Activated CD8-positive, alpha-beta memory T cell treated with anti-CD3 and anti-CD28 coated beads for 1 hour (primary cell): ENCODE data around the gene MMAB.

Experiments used
- DNase-seq, 2 donors: peaks; one replicate each; pipeline ENCODE4 v3.0.0-alpha.2; 2020; ENCODE audit warnings: low read depth in 1 of 2; ENCODE audit errors: extremely low read depth in 1 of 2

Gene MMAB

DNA sequence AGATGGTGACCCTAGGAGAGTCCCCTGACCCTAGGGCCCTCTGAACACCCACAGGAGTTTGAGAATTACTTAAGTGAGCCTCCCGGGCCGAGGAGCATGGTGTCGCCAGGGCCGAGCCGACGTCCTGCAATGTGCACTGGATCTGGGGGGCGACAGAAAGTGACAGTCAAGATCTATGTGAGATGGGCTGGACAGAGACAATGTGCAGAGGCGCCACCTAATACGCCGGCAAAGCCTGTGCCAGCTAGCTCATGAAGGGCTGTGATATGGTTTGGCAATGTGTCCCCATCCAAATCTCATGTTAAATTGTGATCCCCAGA is 11.6 kb downstream of the MMAB start:
- DNase-seq, result no peak

DNA sequence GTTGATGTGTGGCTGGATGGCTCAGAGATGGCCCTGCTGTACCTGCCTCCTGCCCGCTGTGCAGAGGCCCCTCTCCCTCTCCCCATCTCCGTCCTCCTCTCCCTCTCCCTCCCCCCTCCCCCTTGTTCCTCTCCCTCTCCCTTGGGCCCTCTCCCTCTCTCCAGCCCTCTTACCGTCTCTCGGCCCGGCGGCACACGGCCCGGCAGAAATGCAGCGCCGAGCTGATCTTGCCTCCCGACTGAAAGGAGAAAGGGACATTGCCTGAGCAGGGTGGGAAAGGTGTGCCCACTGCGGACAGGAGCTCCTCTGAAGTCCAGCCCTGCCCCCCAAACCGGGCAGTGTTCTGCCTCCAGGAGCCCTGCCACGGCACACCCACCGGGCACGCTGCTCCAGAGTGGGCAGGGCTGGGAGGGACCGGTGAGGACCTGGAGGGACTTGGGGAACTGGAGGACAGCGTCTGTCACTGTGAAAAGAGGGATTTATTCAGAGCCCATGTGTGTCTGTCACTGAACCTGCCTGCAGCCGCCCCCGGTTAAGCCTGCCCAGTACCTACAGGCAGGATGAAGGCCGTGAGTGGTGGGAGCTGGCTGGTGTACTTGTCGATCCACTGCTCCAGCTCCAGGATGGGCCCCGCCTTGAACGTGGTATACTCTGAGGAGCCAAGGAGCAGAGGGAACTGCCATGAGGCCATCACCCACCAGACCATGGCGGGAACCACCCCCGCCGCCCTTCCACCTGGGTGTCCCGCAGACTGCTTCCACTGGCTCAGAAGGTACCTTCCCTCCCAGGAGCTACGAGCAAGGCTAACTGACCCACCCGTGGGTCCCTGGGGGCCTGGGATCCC is 12.2 kb downstream of the MMAB start:
- DNase-seq, result no peak

DNA sequence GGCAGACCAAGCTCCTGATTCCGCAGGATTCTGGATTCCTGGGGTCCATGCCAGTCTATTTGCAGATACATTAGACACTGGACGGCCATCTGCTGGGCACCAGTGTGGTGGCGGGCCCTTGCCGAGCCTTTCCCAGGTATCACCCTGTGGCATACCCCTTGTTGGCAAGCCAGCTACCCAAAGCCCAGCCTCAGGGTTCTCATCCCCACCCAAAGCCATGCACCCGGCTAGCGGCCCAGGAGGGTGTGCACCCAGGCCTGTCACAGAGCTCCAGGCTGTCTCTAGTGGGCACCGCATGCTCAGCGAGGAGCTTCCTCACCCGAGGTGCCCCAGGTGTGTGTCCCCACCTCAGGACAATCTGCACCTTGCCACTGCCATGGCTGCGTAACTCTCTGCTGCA is 13.7 kb downstream of the MMAB start:
- no peak for DNase-seq

DNA sequence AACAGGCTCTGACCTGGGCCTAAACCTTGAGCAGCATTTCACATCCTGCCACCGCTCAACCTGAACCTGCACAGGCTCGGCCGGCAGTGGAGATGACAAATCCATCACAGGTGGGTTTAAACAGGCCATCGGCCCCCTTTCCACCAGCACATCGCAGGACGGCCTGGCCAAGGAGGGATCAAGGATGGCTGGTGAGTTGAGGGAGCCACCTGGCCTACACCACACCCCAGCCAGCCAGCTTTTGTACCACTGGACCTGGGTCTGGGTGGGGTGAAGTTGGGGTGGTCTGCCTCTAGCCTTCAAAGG is 14.2 kb downstream of the MMAB start:
- no peak for DNase-seq

DNA sequence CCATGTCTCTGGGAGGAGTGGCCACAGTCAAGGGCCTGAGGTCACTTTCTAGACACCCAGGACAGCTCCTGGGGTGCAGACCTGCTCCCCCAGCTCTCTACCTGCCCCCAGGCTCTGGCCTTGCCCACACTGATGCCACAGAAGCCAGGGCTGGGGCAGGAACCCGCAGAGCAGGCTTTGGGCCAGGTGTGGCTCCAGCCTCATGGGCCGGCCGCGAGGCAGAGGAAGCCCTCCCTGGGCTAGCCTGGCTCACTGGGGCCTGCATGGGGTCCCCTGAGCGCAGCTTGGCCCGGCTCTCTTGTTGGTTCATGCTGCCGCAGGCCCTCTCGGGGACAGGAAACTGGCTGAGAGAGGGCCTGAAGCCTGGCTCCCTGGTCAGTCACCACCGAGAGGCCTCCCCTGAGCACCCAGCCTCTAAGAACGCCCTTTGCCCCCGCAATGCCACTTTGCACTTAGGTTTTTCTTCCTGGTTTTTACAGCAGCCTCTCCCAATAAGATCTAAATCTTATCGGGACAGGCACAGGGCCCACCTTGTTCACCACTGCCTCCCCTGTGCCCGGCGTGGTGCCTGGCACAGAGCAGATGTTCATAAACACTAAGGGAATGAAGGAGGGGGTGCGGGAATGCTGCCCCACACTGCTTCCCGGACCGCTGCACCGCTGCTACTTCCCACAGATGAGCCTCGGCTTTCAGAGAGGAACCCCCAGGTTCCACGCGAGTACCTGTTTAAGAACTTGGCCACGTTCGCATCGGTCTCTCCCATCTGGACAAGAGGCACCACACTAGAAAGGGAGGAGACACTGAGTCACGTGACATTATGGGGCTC is 14.7 kb downstream of the MMAB start:
- no peak for DNase-seq

DNA sequence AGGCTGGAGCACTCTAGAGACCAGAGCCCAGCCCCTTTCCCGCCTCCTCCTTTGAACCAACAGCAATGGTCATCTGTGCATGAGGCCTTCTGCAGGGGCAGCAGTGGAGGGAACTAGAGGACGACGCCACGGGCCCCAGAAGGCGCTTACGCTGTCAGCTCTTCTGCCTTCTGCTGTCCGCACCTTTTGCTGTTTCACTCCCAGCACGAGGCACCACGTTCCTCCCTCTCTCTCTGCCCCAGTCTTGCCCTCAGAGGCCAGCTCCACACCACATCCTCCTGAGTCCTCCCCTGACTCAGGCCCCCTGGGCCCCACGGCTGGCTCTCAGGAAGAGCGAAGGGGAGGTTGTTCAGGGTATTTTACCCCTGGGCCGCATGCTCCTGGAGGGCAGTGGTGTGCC is 15.5 kb downstream of the MMAB start:
- no peak for DNase-seq

DNA sequence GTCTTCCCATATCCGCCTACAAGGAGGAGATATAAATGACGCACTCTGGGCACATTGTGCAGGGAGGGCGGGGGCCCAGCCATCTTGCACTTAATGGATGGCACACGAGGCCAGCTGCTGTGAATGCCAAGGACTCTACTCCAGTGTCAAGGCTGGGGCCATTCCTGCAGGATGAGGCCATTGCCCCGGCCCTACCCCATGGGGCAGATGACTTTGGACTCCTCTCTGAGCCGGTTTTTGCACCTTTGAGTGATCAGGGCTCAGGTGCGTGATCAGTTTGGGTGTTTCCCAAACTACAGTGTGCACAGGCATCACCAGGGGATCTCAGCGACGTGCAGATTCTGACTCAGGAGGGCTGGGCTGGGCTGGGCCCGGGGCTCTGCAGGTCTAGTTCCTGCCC is 16.1 kb downstream of the MMAB start:
- no peak for DNase-seq

DNA sequence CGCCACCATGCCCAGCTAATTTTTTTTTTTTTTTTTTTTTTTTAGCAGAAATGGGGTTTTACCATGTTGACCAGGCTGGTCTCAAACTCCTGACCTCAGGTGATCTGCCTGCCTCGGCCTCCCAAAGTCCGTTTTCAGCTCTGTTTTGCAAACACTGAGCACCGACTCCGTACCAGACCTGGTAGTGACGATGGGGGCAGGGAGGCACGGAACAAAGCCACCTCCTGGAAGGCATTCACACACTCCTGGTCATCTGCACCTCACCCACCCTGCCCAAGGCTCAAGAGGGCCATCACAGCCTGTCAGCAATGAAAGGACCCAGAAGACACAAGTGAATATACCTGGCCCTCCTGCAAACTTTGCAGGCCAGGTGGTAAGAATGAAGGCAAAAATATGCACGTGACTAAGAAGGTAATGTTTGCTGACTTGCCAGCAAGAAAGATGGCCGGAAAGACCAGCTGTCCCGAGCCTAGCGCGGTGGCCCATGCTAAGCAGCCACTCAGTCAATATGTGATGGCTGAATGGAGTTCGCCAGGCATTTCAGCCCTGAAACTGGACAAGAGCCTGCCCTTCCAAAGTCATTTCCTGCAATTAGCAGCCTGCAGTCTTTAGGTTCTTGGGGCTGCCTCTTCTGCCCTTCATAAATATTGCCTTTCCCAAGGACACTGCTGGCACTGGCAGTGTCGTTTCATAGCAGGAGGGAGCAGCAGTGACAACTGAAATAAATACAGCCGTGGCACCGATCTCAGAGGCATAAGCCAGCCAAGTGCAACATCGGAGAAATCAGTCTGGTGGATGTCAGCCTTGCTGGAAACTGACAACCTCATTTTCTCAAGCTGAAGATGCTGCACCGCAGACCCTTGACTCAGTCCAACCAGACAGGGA is 17.6 kb downstream of the MMAB start:
- no peak for DNase-seq

DNA sequence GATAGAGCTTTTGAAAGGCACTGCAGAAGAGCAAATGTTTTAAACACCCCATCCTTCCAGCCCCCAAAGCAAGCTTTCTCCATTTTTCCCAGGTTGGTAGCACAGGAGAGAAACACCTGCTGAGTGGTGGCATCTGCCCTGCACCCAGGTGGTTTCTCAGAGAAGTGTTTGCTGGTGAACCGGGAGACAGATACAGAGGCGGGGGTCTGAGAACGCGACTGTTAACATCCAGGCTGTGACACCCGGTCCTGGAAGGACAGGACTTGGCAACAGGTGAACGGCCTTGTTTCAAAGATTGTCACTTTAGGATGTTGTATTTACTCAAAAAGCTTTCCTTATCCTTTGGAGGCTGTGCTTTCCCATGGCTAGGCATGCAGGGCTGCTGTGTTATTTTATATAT is 18.5 kb downstream of the MMAB start:
- DNase-seq, result no peak

DNA sequence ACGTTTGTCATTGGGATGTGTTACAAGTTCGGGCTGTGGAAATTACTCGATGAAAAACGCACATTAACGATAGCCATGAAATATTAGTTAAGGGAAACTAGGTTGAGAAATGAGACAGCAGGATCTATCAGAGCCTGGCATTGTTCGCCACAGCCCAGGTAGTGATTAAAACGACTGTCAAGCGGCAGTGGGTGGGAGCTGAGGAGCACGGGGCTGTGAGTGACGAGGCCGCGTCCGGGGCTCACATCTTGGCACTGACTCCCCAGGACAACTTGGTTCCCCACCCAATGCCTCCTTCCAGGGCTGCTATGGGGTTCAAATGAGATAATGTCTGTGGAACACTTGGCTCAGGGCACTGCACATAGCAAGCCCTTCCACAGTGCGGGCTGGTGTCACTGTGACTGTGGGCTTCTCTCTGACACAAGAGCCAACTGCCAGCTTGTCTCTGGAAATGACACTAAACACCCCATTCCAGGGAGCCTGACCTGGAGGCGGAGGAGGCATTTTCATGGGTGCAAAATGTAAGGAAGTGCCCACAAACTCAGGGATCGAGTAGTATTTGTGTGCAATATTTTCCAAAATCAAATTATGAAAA is 19.3 kb downstream of the MMAB start:
- no peak for DNase-seq

DNA sequence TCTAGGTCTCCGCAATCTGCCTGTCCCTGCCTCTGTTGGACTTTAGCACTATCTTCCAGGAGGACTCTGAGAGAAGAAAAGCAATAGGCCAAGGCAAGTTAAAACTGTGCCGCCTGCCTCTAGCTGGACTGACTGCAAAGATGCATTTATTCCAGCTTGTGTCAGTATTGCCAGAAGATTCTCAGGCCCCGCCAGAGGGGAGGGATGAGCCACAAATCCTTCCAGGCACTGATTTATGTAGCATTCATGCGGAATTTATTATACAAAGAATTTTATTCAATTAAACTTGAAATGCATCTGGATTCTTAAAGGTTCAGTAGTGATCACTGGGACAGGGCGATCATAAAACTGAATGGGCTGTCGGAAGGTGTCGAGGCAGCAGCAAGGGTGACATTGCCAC is 19.8 kb downstream of the MMAB start:
- no peak for DNase-seq

DNA sequence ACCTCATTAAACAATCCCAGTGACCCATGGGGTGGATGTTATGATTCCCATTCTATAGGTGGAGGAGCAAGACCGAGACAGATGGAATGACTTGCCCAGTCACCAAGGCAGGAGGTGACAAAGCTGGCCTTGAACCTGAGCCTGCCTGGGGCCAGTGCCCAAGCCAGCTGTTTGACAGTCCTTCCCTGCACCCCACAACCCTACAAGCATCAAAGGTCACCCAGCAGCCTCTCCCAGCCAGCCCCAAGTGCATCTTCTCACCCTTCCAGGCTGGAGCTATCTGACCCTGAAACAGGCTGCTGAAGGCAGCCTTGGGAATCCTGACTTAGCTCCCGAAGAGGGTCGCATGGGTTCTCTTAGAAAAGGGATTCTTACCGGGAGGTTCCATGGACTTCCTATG is 20.3 kb downstream of the MMAB start:
- DNase-seq, result no peak

DNA sequence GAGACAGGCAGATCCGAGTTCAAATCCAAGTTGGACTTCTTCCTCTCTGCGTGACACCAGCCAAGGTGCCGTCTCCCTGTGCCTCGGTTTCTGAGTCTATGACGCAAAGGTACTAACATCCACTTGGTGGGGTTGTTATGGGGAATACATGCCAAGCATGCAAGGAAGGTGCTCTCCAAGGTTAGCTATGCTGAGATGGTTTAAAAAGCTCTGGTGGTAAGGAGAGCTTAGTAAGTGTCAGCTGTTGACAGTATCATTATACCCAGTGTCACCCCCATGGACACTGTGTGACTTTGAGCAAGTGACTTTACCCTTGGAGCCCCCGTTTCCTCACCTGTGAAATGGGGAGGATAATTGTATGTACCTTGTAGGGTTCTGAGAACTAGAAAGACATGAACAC is 22.2 kb downstream of the MMAB start:
- DNase-seq, result no peak

DNA sequence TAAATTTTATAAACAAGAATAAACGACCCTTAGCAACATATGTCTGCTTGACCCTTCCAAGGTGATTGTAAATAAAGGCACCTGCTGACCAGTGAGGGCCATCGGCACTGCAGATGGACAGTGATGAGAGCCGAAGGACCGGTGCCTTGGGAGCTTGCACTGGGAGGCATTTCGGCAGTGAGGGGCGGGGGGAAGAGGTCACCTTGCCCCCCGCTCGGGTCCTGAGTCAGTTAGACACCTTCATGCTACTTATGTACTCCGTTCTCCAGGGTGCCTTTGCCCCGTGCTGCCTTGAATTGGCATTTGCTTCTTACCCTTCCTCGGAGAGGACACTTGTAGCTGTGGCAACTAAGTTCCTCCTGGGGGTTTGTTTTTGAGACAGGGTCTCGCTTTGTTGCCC is 23.0 kb downstream of the MMAB start:
- no peak for DNase-seq

DNA sequence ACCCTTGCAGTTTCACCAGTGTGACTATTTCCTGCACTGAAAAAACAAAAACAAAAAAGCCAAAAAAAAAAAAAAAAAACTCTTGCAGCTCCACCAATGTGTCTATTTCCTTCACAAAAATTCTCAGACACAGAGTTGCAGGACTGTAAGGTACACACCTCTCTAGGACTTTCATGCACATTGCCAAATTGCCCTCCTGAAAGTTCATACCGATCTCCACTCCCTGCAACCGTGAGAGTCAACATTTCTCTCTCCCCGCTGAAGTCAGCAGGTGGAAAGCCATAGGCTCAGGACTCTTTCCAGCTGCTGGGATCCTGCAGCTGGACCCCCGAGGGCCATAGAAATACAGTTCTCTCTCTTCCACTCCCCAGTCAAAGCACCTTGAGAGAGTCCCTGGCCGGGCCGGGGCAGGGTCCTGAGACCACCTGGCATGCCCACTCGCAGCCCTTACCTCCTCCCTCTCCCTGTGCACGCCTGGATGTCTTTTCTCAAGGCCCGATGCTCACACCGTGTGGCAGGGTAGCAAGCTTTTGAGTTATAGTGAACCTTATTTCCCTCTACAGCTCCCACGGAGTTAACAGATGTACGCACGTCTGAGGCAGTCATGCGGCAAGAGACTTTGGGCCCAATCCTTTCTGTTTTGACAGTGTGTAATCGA is 23.6 kb downstream of the MMAB start:
- no peak for DNase-seq

DNA sequence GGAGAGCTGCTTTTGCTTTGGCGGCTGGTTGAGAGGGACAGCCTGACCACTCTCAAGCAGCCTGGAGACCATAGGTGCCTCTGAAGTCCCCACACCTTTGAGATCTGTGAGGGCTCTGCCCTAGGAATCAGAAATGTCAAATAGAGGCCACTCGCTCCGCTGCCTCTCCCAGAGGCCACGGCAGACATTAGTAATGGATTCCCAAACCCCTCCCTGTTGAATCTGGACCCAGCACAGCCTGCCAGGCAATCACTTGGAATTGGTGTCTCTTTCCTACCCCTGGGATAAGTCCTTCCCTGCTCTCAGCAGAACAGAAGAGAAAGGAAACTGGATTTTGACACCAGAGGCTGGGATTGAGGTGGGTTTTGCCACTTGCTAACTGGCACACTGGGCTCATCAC is 25.0 kb downstream of the MMAB start:
- no peak for DNase-seq

DNA sequence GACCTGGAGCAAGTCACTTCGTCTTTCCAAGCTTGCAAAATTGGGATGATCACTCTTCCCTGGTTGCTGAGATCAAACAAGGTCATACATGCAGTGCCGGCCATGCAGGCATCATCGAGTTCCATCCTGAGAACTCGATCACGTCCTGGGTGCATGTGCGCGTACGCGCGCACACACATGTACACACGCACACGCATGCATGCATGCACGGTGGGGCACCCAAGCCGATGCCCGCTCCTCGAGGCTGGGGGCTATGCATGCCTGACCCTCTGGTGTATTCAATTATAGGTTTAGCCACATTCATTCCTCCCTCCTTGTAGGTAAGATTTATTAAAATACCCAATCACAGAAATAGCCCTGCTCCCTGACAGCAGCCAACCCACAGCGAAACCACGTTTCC is 26.0 kb downstream of the MMAB start:
- no peak for DNase-seq

DNA sequence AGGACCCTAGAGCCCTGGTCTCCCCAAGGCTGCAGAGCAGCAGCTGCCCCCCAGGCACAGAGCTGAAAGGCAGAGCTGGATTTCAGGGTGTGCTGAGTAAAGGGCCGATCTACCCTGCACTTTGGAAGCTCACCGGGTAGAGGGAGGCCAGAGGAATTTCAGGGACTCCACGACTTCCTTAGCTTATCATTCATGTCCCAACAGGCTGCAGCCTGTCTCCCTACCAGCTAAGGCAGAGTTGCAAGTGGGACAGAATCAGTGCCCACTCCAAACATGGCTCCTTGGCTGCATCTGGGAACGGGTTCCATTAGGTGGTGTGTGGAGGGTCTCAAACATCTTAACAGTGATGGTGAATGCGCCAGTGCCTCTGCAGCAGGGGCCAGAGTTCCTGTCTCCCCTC is 27.5 kb downstream of the MMAB start:
- no peak for DNase-seq

DNA sequence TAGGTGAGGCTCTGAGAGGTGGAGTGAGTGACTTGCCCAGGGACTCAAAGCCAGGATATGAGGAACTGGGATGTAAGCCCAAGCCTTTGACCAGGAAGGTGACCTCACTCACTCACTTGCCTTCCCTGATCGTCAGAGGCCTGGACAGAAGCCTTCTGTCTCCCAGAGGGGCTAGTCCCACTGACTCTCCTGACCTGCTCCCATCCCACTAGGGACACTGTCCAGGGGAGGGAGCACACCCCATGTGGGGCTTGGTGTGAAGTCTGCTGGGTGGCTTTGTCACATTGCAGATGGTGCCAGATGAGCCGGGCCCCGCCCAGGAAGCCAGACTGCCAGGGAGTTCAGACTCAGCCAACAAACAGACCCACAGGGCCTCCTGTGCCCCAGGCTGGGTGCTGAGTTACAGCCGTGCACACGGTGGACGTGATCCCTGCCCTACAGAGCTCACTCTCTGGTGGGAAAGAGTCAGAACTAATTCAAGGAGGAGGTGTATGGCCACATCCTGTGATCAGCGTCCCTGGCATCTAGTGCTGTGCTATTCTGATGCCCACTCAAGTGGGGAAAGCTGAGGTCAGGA is 28.3 kb downstream of the MMAB start:
- peak in 1 of 2 donors; percentile 3 for DNase-seq

DNA sequence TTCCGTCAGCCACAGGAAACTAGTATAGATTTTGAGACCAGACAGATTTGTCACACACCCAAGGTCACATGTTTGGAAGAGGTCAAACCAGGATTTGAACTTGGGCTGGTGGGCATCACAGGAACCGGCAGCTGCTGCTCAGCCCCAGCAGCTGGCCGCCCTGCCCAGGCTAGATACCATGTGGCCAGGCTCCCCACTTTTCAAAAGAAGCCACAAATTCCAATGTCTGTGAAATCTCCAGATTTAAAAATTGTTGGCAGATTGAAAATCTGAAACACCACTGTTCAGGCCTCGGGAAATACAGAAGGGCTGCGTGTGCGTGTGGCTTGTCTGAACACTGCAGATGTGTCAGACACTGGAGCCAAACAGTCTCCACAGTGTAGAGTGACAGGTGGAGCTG is 30.4 kb downstream of the MMAB start:
- no peak for DNase-seq
